Osteoblast (primary cell): ENCODE measurements around the gene RUNX3. TPM values are rescaled to one million over a fixed set of nuclear protein-coding genes. Genes with fewer than 3 reads are reported as not detected.

Experiments
- DNase-seq: peaks from one replicate; pipeline ENCODE4 v3.0.0; 2011; ENCODE audit warnings: low spot score, mixed read lengths; ENCODE audit not compliant: insufficient read length; ENCODE audit errors: missing footprints
- H2AFZ ChIP-seq: 2 replicates; pipeline ENCODE4 v1.6.0; 2011; ENCODE audit warnings: mild to moderate bottlenecking, low read length
- H3K27ac ChIP-seq: 2 replicates; pipeline ENCODE4 v1.5.1; 2011; ENCODE audit warnings: mild to moderate bottlenecking, low read depth, low read length, moderate library complexity
- H3K27me3 ChIP-seq: 2 replicates; pipeline ENCODE4 v1.6.0; 2012; ENCODE audit warnings: mild to moderate bottlenecking, control low read depth, inconsistent platforms, low read length, moderate library complexity; ENCODE audit not compliant: insufficient read depth
- H3K36me3 ChIP-seq: 2 replicates; pipeline ENCODE4 v1.5.1; 2011; ENCODE audit warnings: mild to moderate bottlenecking, low read length, control low read depth, moderate library complexity; ENCODE audit not compliant: insufficient read depth
- H3K4me1 ChIP-seq: 2 replicates; pipeline ENCODE4 v1.5.1; 2011; ENCODE audit warnings: mild to moderate bottlenecking, low read length, control low read depth, moderate library complexity; ENCODE audit not compliant: insufficient read depth
- H3K4me2 ChIP-seq: 2 replicates; pipeline ENCODE4 v1.6.0; 2011; ENCODE audit warnings: mild to moderate bottlenecking, low read length; ENCODE audit not compliant: insufficient read depth
- H3K4me3 ChIP-seq: fragments of 200-600 bp; sonication (generic); 3 replicates; pipeline ENCODE4 v1.5.1; 2012; ENCODE audit warnings: mild to moderate bottlenecking, low read length, inconsistent platforms; ENCODE audit not compliant: insufficient read depth
- H3K79me2 ChIP-seq: 2 replicates; pipeline ENCODE4 v1.6.0; 2012; ENCODE audit warnings: mild to moderate bottlenecking, low read length, control low read depth, inconsistent platforms; ENCODE audit not compliant: insufficient read depth
- H3K9me3 ChIP-seq: 2 replicates; pipeline ENCODE4 v1.5.1; 2011; ENCODE audit warnings: low read depth, low read length, control low read depth
- H4K20me1 ChIP-seq: 2 replicates; pipeline ENCODE4 v1.6.0; 2012; ENCODE audit warnings: mild to moderate bottlenecking, low read length, control low read depth; ENCODE audit not compliant: insufficient read depth
- CTCF ChIP-seq: IDR thresholded peaks from 2 replicates; pipeline ENCODE4 v1.5.1; 2011; ENCODE audit warnings: mild to moderate bottlenecking, low read depth, low read length, moderate library complexity; ENCODE audit errors: extremely low read depth
- total RNA-seq: library from RNA; depleted of rRNA; stranded (reverse); fragments of >200 nt; gene quantifications from 2 replicates; pipeline ENCODE4 v1.2.3, GENCODE V29; 2012

Gene RUNX3
- total RNA-seq, 1 donor: 3.6 TPM

- no peak overlapping the region for H3K4me3 ChIP-seq
- DNase-seq: no peak
- H3K27me3 ChIP-seq: peaks cover 18% of the 10 kb centered on the region
- no peak overlapping the region for H3K4me2 ChIP-seq
- H3K4me1 ChIP-seq: peaks cover 4% of the 10 kb centered on the region
- no peaks in the 10 kb centered on the region for H3K79me2 ChIP-seq
- no peaks in the 10 kb centered on the region for H3K36me3 ChIP-seq
- H4K20me1 ChIP-seq: no peaks in the 10 kb centered on the region
- TF ChIP-seq CTCF: no peak
- H2AFZ ChIP-seq: no peak overlapping the region
- H3K27ac ChIP-seq: no peak overlapping the region
- H3K9me3 ChIP-seq: peaks cover 2% of the 10 kb centered on the region
Observed at GRCh38 chr1:24884751-24885150, 45.3 kb downstream of the RUNX3 start.

DNA sequence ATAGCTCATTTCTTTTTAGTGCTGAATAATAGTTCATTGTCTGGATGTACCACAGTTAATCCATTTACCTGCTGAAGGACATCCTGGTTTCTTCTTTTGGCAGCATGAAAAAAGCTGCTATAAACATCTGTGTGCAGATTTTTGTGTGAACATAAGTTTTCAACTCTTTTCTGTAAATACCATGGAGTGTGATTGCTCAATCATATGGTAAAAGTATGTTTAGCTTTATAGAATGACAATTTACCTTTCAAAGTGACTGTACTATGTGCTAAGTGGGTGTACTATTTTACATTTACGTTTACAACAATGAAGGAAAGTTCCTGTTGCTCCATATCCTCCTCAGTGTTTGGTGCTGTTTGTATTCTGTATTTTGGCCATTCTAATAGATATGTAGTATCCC lies 49.0 kb downstream of the RUNX3 start:
- Histone ChIP-seq H4K20me1 (no peaks in the 10 kb centered on the region), H3K4me1 (peaks cover 9% of the 10 kb centered on the region), H3K9me3 (peaks cover 2% of the 10 kb centered on the region), H3K27me3 (peaks cover 18% of the 10 kb centered on the region), H3K36me3 (no peaks in the 10 kb centered on the region), H2AFZ (no peak overlapping the region), H3K27ac (no peak overlapping the region), H3K4me2 (no peak overlapping the region), H3K79me2 (no peaks in the 10 kb centered on the region), H3K4me3 (no peak overlapping the region)
- no peak for TF ChIP-seq CTCF
- no peak for DNase-seq

DNA sequence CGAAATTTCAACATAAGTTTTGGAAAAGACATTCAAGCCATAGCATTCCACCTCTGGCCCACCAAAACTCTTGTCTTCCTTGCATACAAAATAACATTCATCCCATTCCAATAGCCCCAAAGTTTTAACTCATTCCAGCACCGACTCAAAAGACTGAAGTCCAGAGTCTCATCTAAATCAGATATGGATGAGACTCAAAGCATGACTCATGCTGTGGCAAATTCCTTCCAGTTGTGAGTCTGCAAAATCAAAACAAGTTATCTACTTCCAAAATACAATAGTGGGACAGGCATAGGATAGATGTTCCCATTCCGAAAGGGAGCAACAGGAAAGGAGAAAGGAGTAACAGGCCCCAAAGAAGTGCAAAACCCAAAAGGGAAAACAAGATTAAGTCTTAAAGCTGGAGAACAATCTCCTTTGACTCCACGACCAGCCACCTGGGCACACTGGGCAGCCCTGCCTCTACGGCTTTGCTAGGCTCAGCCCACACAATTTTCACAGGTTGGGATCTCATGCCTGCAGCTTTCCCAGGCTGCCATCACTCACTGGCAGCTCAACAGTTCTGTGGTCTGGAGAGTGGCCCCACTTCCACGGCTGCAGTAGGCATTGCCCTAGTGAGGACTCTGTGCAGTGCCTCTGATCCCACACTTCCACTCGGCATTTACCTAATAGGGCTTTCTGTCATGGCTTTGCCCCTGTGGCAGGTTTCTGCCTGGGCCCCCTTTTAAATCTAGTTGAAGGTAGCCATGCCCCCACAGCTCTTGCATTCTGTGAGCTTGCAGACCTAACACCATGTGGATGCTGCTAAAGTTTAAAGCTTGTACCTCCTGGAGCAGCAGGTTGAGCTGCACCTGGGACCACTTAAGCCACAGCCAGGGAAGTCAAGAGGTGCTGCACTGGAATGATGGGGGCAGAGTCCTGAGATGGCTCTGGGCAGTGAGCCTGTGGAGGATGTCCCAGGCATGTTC lies 51.0 kb downstream of the RUNX3 start:
- H3K4me2 ChIP-seq: peak overlapping the region; percentile 14

More for the DNA sequence above, 51.0 kb downstream of the RUNX3 start:
- Histone ChIP-seq H3K79me2 (no peaks in the 10 kb centered on the region), H3K4me3 (no peak overlapping the region), H3K27me3 (peaks cover 16% of the 10 kb centered on the region), H3K9me3 (peaks cover 2% of the 10 kb centered on the region), H2AFZ (no peak overlapping the region), H3K36me3 (no peaks in the 10 kb centered on the region), H3K4me1 (peaks cover 9% of the 10 kb centered on the region), H4K20me1 (no peaks in the 10 kb centered on the region), H3K27ac (no peak overlapping the region)
- DNase-seq: no peak
- TF ChIP-seq CTCF: no peak
